Activated CD4-positive, alpha-beta T cell treated with anti-CD3 and anti-CD28 coated beads, Interleukin-2, amount 50 U/mL, for 24 hours (primary cell): ENCODE measurements around the gene RELN.

Experiments used
- DNase-seq, 2 donors: peaks; one replicate each; pipeline ENCODE4 v3.0.0-alpha.2; 2020; ENCODE audit warnings: low read depth in 1 of 2, low spot score in 1 of 2

The RELN gene

GRCh38 chr7:103687951-103688350 is 301.5 kb downstream of the RELN start:
- no peak for DNase-seq

DNA sequence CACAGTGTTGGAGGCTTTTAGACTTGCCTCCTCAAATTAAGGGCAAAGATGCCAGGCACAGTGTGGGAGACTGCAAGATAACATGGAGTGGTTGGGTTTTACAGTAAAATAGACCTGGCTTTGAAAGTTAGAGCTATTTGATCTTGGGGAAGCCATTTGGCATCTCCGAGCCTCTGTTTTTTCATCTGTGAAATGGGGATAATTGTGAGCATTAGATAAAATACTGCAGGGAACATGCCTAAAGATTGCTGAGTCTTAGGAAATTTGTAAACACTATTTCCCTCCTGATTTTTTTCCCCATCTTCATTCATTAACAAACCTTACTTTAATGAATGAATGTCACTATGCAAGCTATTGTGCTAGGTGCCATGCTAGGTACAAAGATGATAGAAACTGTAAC is 302.2 kb downstream of the RELN start:
- DNase-seq: no peak

DNA sequence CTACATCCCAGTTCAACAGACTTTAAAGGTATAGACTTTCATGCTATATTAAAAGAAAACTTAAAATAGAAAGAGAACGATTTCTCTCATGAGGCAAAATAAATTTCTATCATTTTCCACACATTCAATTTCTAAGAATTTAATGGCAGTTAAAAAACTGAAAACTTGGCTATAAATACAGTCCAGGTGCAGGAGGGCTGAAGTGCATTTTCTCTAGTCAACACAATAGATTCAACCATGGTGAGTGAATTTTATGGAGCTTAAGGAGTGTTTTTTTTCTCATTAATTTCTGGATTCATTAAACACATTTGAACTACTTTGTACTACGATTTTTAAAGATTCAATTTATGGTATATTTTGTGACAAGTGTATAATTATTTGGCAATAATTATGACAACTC is 302.7 kb downstream of the RELN start:
- no peak for DNase-seq

GRCh38 chr7:103686064-103686463 is 303.4 kb downstream of the RELN start:
- DNase-seq: no peak

DNA sequence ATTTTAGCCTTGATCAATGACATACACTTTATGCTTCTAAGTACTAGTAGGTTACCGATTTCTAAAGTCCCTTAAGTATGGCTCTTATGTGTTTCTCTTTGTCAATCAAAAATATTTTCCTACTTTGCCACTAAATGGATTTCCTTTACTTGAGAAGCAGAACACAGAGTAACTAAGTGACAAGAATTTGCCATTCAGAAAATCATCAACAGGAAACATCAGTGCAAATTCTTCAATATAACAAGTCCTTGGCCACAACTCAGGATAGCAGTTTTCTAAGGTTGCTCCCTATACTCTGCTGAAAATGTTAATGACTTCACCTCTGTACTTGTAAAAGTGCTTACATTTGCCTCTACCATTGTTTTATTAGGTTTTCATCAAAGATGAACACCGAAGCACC is 303.8 kb downstream of the RELN start:
- DNase-seq: no peak

- no peak for DNase-seq
Observed at GRCh38 chr7:103683348-103683747, 306.1 kb downstream of the RELN start.

GRCh38 chr7:103680161-103681144 is 309.0 kb downstream of the RELN start:
- DNase-seq: no peak

DNA sequence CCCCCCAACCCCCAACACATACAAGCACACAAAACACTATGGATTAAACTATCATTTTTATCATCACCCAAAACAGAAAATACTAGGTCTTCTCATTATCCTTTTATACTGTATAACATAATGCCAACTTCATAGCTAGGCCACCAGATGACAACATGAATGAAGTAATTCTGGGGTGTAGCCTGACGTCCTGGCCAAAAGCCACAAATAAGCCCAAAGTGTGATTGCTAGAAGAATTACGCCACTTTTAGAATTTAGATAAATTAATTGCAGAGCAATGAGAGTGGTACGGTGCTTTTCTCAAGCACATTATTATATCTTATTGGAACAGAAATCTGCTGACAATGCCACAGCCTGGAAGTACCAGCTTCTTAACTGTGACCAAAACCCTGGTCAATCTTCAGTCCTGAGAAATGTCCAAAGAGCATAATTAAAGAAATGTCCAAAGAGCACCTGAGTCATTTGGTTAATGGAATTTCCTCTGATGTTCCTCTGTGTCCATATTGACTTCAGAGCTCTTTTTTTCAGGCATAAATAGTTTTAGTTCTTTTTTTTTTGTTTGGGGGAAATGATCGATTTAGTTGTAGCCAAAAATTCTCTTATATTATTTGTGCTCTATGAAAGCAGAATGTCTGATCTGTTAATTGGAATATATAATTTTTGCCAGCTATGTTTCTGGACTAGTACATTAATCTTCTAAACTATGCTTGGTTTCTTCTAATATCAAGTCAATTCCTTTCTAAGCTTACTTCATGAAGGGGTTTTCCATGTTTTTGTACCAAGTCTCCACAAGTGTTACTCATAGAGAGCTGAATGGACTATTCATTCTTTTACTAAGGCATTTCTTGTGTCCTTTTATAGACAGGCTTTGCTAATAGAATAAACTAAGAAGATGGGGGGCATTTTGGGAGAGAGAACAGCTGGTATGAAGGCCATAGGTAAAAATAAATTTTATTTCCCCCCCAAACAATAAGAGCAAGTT is 310.0 kb downstream of the RELN start:
- DNase-seq: no peak

DNA sequence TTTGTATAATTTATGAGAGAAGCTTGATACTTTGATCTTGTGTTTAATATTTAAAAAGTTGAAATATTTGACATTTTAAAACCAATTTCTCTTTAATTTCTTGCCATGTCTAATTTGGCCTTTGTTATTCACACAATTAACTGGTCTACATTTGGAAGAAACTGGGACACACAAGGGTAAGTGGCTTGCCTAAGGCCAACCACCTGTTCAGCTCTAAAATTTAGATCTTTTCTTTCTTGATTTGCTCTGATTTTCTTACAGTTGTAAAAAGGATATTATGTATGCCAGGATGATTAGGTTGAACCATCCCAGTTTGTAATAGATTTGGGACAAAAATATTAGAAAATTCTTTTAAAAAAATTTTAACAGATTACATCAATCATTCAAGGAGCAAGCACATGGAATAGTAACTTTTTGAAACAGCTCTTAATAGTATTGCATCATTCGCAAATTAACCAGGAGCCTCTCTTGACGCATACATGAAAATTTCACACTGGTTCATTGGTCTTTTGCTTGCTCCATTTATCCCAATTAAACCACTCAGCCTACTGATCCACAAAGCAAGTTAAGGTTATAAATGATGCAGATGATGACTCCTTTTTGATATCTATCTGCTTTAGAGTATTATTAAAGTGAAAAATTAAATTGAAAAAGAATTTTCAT is 321.0 kb downstream of the RELN start:
- no peak for DNase-seq

DNA sequence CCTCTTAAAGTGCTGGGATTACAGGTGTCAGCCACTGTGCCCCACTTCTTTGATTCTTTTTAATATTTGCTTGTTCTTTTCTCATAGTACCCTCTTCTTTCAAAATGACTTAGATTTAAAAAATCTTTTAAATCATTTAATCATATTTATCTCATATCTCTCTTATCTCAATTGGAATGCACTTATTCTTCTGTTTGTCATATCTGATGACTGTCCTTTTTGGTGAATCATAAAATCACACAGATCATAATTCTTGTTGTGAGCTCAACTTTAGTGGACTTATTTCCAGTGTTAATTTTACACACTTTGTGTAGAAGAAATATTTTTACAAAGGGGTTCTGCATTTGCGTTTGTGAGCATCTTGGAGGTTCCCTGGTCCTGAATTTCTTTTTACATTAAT is 323.1 kb downstream of the RELN start:
- DNase-seq: no peak

DNA sequence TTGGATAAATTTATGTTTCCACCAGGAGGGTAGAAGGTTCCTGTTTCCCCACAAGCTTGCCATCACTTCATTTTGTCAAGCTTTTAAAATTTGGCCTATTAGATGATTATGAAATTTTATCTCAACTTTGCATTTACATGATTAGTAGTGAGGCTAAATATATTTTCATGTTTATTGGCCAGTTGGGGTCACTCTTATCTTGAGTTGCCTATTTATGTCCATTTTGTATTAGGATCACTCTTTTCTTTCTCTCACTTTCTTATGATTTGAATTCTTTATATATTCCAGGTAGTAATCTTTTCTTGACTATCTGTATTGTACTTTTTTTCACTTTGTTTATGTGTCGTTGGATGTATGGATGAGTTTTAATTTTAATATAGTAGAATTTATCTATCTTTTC is 324.9 kb downstream of the RELN start:
- DNase-seq: no peak

DNA sequence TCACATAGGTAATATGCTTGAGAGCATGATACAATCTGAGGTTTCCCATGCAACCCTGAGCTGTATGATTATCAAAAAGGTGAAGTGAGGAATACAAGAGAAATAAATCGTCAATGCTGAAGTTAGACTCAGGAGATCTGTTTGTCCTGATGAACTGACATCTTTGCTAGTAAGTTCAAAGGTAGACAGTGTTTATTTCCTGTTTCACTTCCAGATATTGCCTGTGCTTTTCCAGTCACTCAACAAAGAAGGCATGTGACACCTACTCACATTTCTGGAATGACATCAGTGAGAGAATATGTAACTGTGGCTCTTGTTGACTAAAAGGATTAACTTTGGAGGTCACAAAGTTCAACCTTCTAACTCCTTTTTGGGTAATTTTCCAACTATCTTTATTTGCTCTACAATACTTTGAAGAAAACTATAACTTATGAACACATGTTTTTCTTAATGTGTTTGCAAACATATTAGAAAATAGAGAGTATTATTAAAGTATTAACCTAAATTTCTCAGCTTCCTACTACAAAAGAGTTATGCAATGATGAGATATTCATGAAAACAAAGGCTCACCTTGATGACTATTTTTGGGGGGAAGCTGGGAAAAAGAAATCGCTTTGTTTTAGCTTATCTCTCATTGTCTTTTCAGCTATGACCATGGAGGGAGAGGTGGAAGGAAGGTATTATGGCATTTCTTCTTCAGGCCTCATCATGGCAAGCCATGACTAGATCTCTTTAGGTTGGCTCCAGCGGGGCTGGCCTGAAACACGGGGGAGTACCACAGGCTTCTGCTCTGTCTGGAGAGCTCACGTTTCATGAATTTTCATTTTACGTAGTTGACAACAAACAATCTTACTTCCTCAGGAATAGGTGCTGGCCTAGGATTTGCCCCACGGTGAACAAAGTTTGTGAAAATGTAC is 328.7 kb downstream of the RELN start:
- DNase-seq: no peak

DNA sequence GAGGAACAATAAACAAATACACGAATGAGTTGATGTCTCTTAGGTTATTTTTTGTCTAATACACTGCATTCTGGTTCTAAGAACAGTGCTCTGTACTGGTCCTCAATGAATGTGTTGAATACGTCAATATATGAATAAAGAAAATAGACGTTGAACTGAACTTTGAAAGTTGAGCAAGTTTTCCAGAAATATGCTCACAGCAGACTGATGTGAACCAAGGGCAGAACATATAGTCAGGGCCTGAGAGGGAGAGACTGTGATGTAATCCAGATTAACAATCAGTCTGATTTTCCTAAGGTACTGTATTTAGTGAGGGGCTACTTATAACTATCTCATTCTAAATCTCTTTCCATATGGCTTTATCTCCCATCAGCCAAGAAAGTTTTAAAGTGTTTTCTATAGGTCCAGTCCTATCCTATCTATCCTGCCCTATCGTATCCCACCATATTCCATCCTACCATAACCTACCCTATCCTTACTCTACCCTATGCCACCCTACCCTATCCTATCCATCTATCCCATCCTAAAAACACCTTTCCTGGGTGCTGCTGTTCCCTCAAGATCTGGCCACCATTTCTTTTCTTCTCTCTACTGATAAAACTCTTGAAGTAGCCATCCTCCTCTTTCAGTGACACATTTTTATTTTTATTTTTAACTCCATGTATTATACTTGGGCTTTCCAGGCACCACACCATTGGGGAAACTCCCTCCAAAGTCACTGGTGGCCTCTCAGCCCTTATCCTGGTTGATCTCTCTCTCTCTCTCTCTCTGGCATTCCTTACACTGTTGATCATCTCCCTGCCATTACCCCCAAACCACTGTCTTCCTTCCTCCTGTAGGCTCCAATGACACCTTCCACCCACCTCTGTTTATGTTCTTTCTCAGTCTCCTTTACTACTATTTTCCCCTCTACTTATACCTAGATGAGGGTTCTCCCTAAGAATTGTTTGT is 331.1 kb downstream of the RELN start:
- no peak for DNase-seq

GRCh38 chr7:103657474-103657894 is 332.0 kb downstream of the RELN start:
- DNase-seq: no peak

DNA sequence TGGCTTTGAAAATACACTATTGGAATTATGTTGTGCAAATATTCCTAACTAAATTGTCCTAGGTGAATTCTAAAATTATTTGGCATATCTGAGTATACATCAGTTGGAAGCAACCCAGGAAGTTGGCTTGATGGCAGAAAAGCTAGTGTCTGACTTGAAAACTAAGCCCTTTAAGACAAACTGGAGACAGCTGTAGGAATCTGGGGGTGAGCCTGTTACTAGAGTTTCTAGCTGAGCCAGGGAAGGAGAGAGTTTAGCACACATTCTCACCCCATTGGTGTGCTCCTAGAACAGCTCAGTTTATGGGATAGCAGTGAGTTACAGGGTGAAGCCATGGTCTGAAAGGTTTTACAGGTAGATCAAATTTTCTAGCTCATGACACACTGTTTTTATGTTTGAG is 333.2 kb downstream of the RELN start:
- DNase-seq: no peak

DNA sequence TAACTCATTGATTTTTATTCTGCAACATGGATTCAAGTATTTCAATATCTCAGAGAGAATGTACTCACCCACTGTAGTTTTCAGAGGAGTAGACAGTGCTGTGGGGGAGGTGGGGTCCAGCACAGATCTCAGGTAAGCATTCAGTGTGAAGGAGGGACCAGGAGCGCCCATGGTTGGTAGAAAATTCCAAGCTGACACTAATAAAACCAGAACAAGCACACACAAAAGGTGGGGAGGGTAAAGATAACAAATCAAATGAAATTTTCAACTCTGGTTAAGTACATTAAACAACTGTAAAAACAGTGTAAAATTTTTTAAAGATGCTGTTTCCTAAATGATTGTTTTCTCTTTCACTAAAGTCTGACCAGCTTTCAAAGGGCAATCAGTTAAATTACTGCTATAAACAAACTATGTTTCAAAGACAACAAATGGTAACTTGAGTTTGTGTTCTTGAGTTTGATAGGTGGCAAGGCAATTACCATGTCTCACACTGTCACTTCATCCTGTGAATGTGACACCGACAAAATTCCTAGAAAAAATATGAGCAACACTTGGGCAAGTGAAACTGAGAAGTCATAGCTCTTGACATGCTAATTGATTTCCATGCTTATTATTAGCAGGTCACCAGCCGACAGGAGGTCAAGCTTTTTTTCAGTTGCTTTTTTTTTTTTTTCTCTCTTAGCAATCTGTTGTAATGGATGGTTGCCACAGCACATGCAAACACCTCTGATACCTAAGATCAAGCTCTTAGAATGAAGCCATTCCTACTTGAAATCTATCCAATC is 337.7 kb downstream of the RELN start:
- no peak for DNase-seq

DNA sequence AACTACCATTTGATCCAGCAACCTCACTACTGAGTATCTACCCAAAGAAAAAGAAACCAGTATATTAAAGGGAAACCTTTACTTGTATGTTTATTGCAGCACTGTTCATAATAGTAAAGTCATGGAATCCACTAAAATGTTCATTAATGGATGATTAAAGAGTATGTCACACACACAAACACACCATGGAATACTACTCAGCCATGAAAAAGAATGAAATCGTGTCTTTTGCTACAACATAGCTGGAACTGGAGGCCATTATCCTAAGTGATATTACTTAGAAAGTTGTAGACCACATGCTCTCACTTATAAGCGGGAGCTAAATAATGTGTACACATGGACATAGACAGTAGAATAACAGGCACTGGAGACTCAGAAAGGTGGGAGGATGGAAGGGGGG is 340.4 kb downstream of the RELN start:
- DNase-seq: no peak

- DNase-seq: no peak
Observed at GRCh38 chr7:103648135-103648534, 341.3 kb downstream of the RELN start.
